ENCODE data around the gene TDRD1. TPM values are rescaled to one million over a fixed set of nuclear protein-coding genes. Genes with fewer than 3 reads are reported as not detected.

TDRD1 gene
- polyA plus RNA-seq, 1 experiment: not detected

- no peak overlapping the region for H3K27ac ChIP-seq (ENCODE audit: low read depth, low read length)
- no peak for DNase-seq (ENCODE audit: low read depth, low spot score)
- H3K27me3 ChIP-seq (ENCODE audit: control insufficient read depth, insufficient read depth, low read length): peaks cover 10% of the 10 kb centered on the region
- TF ChIP-seq, protein P1, sequence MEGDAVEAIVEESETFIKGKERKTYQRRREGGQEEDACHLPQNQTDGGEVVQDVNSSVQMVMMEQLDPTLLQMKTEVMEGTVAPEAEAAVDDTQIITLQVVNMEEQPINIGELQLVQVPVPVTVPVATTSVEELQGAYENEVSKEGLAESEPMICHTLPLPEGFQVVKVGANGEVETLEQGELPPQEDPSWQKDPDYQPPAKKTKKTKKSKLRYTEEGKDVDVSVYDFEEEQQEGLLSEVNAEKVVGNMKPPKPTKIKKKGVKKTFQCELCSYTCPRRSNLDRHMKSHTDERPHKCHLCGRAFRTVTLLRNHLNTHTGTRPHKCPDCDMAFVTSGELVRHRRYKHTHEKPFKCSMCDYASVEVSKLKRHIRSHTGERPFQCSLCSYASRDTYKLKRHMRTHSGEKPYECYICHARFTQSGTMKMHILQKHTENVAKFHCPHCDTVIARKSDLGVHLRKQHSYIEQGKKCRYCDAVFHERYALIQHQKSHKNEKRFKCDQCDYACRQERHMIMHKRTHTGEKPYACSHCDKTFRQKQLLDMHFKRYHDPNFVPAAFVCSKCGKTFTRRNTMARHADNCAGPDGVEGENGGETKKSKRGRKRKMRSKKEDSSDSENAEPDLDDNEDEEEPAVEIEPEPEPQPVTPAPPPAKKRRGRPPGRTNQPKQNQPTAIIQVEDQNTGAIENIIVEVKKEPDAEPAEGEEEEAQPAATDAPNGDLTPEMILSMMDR (IDR thresholded peaks at IDR 0.05; ENCODE audit: low read depth, low read length): no peak
- H3K4me3 ChIP-seq (ENCODE audit: low read depth, low read length): no peak overlapping the region
- POLR2A ChIA-PET: no interaction called here
- no peaks in the 10 kb centered on the region for H3K9me3 ChIP-seq (ENCODE audit: control insufficient read depth, insufficient read depth, low read length)
- CTCF ChIA-PET: no interaction called here
Measured at GRCh38 chr10:114180937-114181336, 1.8 kb downstream of the TDRD1 start.

DNA sequence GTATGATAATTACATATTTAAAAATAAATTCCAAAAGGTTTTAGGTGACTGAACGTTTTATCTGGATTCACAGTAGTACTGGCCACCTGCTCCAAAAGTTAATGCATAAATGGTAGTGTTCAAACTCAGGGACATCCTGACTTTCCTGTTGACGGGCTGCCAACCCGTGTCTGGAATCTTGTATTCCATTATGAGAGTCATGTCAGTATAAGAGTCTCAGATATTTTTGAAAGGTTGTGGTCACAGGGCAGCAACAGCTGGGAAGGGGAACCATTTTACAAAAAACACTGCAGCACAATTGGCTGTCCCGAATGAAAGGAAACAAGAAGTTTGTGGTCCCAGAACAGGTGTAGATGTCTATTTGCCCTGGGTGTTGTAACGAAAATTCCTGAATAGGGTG is 2.8 kb downstream of the TDRD1 start:
- CTCF ChIA-PET: no interaction called here
- DNase-seq (ENCODE audit: low read depth, low spot score): no peak
- TF ChIP-seq, protein P1 (IDR thresholded peaks at IDR 0.05; ENCODE audit: low read depth, low read length): no peak
- Histone ChIP-seq H3K9me3 (ENCODE audit: control insufficient read depth, insufficient read depth, low read length) (no peaks in the 10 kb centered on the region), H3K27me3 (ENCODE audit: control insufficient read depth, insufficient read depth, low read length) (peaks cover 8% of the 10 kb centered on the region), H3K27ac (ENCODE audit: low read depth, low read length) (no peak overlapping the region), H3K4me3 (ENCODE audit: low read depth, low read length) (no peak overlapping the region)
- POLR2A ChIA-PET: no interaction called here

- ChIA-PET CTCF (no interaction called here), POLR2A (no interaction called here)
- DNase-seq (ENCODE audit: low read depth, low spot score): no peak
- Histone ChIP-seq H3K27ac (ENCODE audit: low read depth, low read length) (no peak overlapping the region), H3K9me3 (ENCODE audit: control insufficient read depth, insufficient read depth, low read length) (no peaks in the 10 kb centered on the region), H3K4me3 (ENCODE audit: low read depth, low read length) (no peak overlapping the region), H3K27me3 (ENCODE audit: control insufficient read depth, insufficient read depth, low read length) (peaks cover 6% of the 10 kb centered on the region)
- TF ChIP-seq, protein P1 (IDR thresholded peaks at IDR 0.05; ENCODE audit: low read depth, low read length): no peak
Measured at GRCh38 chr10:114183563-114183962, 4.4 kb downstream of the TDRD1 start.

- TF ChIP-seq, protein P1 (IDR thresholded peaks at IDR 0.05; ENCODE audit: low read depth, low read length): no peak
- Histone ChIP-seq H3K9me3 (ENCODE audit: control insufficient read depth, insufficient read depth, low read length) (no peaks in the 10 kb centered on the region), H3K27ac (ENCODE audit: low read depth, low read length) (no peak overlapping the region), H3K4me3 (ENCODE audit: low read depth, low read length) (no peak overlapping the region), H3K27me3 (ENCODE audit: control insufficient read depth, insufficient read depth, low read length) (peaks cover 6% of the 10 kb centered on the region)
- CTCF ChIA-PET: no interaction called here
- no peak for DNase-seq (ENCODE audit: low read depth, low spot score)
- POLR2A ChIA-PET: no interaction called here
Measured at GRCh38 chr10:114184276-114184675, 5.1 kb downstream of the TDRD1 start.

GRCh38 chr10:114188001-114188400 is 8.8 kb downstream of the TDRD1 start:
- CTCF ChIA-PET: no interaction called here

More at GRCh38 chr10:114188001-114188400, 8.8 kb downstream of the TDRD1 start:
- POLR2A ChIA-PET: no interaction called here
- Histone ChIP-seq H3K27ac (ENCODE audit: low read depth, low read length) (no peak overlapping the region), H3K27me3 (ENCODE audit: control insufficient read depth, insufficient read depth, low read length) (no peaks in the 10 kb centered on the region), H3K4me3 (ENCODE audit: low read depth, low read length) (no peak overlapping the region), H3K9me3 (ENCODE audit: control insufficient read depth, insufficient read depth, low read length) (no peaks in the 10 kb centered on the region)
- no peak for DNase-seq (ENCODE audit: low read depth, low spot score)
- TF ChIP-seq, protein P1 (IDR thresholded peaks at IDR 0.05; ENCODE audit: low read depth, low read length): no peak

Measured in AG04450 (cell line).